B cell (primary cell): Measurements from ENCODE around the gene ENTPD1. TPM values are rescaled to one million over a fixed set of nuclear protein-coding genes. Genes with fewer than 3 reads are reported as not detected.

Experiments
- ATAC-seq: fragments of 200-7000 bp; cut with Tn5 transposase; one replicate; pipeline ENCODE4 v1.10.0; 2021; ENCODE audit warnings: low read depth, mild to moderate bottlenecking, moderate number of reproducible peaks, moderate library complexity
- CTCF ChIA-PET: fragments of 350-600 bp; sonication (Branson Sonifier 250); formaldehyde crosslinking; loops from one replicate; lab custom pipeline; 2021; ENCODE audit warnings: antibody characterized with exemption, inconsistent platforms; lab: Charles Lee
- POLR2A ChIA-PET: fragments of 350-600 bp; sonication (Branson Sonifier 250); formaldehyde crosslinking; loops from one replicate; lab custom pipeline; 2021; ENCODE audit warnings: antibody characterized with exemption; lab: Charles Lee
- DNase-seq: peaks from one replicate; pipeline ENCODE4 v3.0.0; 2013
- H2AFZ ChIP-seq: 2 replicates; pipeline ENCODE4 v1.6.1; 2012; ENCODE audit warnings: mild to moderate bottlenecking, low read depth, low read length; ENCODE audit not compliant: insufficient read depth, poor library complexity, severe bottlenecking
- H3K27ac ChIP-seq, 2 donors: 1 replicate in 1 of 2; 2 replicates in 1 of 2; pipeline ENCODE4 v1.5.1; 2012 to 2013; ENCODE audit warnings: low read length in 2 of 2, mild to moderate bottlenecking in 2 of 2, moderate library complexity in 1 of 2
- H3K27me3 ChIP-seq, 4 experiments: fragments of 200-600 bp in 1 of 4; sonication (generic) in 1 of 4; replicated peaks in 1 of 4; 1 replicate in 2 of 4; 2 replicates in 2 of 4; pipeline versions ENCODE4 v1.6.1 to v1.7.0; 2013 to 2016; ENCODE audit warnings: low read length in 3 of 4, mild to moderate bottlenecking in 2 of 4, mixed read lengths in 1 of 4, moderate library complexity in 1 of 4; ENCODE audit not compliant: insufficient read depth in 4 of 4, control insufficient read depth in 3 of 4; ENCODE audit errors: control extremely low read depth in 1 of 4
- H3K36me3 ChIP-seq, 2 experiments: replicated peaks in 1 of 2; 1 replicate in 1 of 2; 2 replicates in 1 of 2; pipeline versions ENCODE4 v1.6.1 to v1.7.1; 2013; ENCODE audit warnings: low read length in 1 of 2; ENCODE audit not compliant: insufficient read depth in 2 of 2, control insufficient read depth in 1 of 2; ENCODE audit errors: control extremely low read depth in 1 of 2, extremely low read depth in 1 of 2
- H3K4me1 ChIP-seq, 2 donors: fragments of 200-600 bp in 1 of 2; sonication (generic) in 1 of 2; 1 replicate in 1 of 2; 2 replicates in 1 of 2; pipeline versions ENCODE4 v1.5.1 to v1.6.1; 2013 to 2017; ENCODE audit warnings: low read length in 2 of 2; ENCODE audit not compliant: control insufficient read depth in 2 of 2, insufficient read depth in 2 of 2
- H3K4me2 ChIP-seq: replicated peaks from 2 replicates; pipeline ENCODE3; 2012; ENCODE audit warnings: mild to moderate bottlenecking, low read depth, low read length; ENCODE audit not compliant: poor library complexity, severe bottlenecking
- H3K4me3 ChIP-seq, 5 experiments: fragments of 200-600 bp in 1 of 5; sonication (generic) in 1 of 5; 1 replicate in 3 of 5; 2 replicates in 2 of 5; pipeline versions ENCODE4 v1.5.1 to v1.7.0; 2011 to 2016; ENCODE audit warnings: low read length in 4 of 5, mild to moderate bottlenecking in 4 of 5, low read depth in 2 of 5, control low read depth in 1 of 5, moderate library complexity in 1 of 5; ENCODE audit not compliant: insufficient read depth in 1 of 5; ENCODE audit errors: control extremely low read depth in 1 of 5, extremely low read depth in 1 of 5
- H3K79me2 ChIP-seq: fragments of 200-600 bp; sonication (generic); one replicate; pipeline ENCODE4 v1.6.0; 2016; ENCODE audit warnings: low read length; ENCODE audit not compliant: control insufficient read depth, insufficient read depth
- H3K9ac ChIP-seq: fragments of 200-600 bp; sonication (generic); 2 replicates; pipeline ENCODE4 v1.6.1; 2017; ENCODE audit warnings: mild to moderate bottlenecking, low read length, moderate library complexity
- H3K9me3 ChIP-seq, 3 donors: one replicate each; pipeline versions ENCODE4 v1.6.1 to v1.7.1; 2013; ENCODE audit warnings: low read length in 2 of 3; ENCODE audit not compliant: control insufficient read depth in 2 of 3, insufficient read depth in 1 of 3; ENCODE audit errors: control extremely low read depth in 1 of 3
- H4K20me1 ChIP-seq: 2 replicates; pipeline ENCODE4 v1.6.0; 2012; ENCODE audit warnings: mild to moderate bottlenecking, low read length; ENCODE audit not compliant: insufficient read depth, control insufficient read depth, poor library complexity, severe bottlenecking
- H3K27ac Mint-ChIP-seq: one replicate; pipeline ENCODE4 v1.8.0; 2021; ENCODE audit warnings: mixed read lengths
- H3K27me3 Mint-ChIP-seq: one replicate; pipeline ENCODE4 v1.8.0; 2021; ENCODE audit warnings: mixed read lengths
- H3K4me1 Mint-ChIP-seq: one replicate; pipeline ENCODE4 v1.8.0; 2021; ENCODE audit warnings: mixed read lengths
- H3K4me3 Mint-ChIP-seq: one replicate; pipeline ENCODE4 v1.8.0; 2021; ENCODE audit warnings: mixed read lengths
- H3K9me3 Mint-ChIP-seq: one replicate; pipeline ENCODE4 v1.8.0; 2022; ENCODE audit warnings: mixed read lengths; ENCODE audit not compliant: insufficient read depth
- EZH2 ChIP-seq: IDR thresholded peaks from 2 replicates; pipeline ENCODE4 v1.6.1; 2012; ENCODE audit warnings: borderline replicate concordance, low read depth, mild to moderate bottlenecking, moderate library complexity, low read length; ENCODE audit not compliant: insufficient read depth, poor library complexity, severe bottlenecking
- WGBS: methylation state at CpG from one replicate; pipeline ENCODE4 v1.1.5; 2013; ENCODE audit warnings: missing lambda C conversion rate; ENCODE audit not compliant: insufficient coverage; 5-methylcytosine and 5-hydroxymethylcytosine counted together
- intact Hi-C: fragments of 100-400 bp; cut with micrococcal nuclease; formaldehyde crosslinking; loops from one replicate; pipeline ENCODE4 v1.10.0; 2022
- polyA plus RNA-seq: library from polyadenylated mRNA; depleted of rRNA; stranded (reverse); fragments of >200 nt; gene quantifications from 2 replicates; pipeline ENCODE4 v1.2.3, GENCODE V29; 2012
- total RNA-seq, 2 donors: library from RNA; stranded (reverse); fragments of 120-200 nt in 1 of 2; gene quantifications; 1 replicate in 1 of 2; 2 replicates in 1 of 2; pipeline versions ENCODE4 v1.2.3 to v1.2.4, GENCODE V29; 2013 to 2022
- TF ChIP-seq, protein P1 (sequence below): fragments of 200-600 bp; IDR thresholded peaks from one replicate; pipeline ENCODE4 v1.8.0; 2022; ENCODE audit warnings: antibody characterized with exemption, mild to moderate bottlenecking

The ENTPD1 gene
- total and polyA plus RNA-seq, 2 donors (not counting 1 experiment from before 2014, with no cell fraction given), result 25.9 to 96.3 TPM

GRCh38 chr10:95880704-95881103, 124.7 kb downstream of the ENTPD1 start:
- H3K36me3 ChIP-seq, result peaks cover 5 to 6% of the 10 kb centered on the region in 2 experiments
- H3K27me3 Mint-ChIP-seq, result no peaks in the 10 kb centered on the region
- ChIA-PET CTCF (no interaction called here), POLR2A (no interaction called here)
- H3K4me3 Mint-ChIP-seq, result no peak overlapping the region
- peak overlapping the region; percentile 13 for H2AFZ ChIP-seq
- peaks cover 1 to 8% (median 6%) of the 10 kb centered on the region in 3 donors for H3K9me3 ChIP-seq
- no peak overlapping the region for H3K4me3 ChIP-seq
- DNase-seq (peak; percentile 30), ATAC-seq (no peak)
- intact Hi-C loops, result no loop called here
- no peak for TF ChIP-seq EZH2
- TF ChIP-seq, protein P1, sequence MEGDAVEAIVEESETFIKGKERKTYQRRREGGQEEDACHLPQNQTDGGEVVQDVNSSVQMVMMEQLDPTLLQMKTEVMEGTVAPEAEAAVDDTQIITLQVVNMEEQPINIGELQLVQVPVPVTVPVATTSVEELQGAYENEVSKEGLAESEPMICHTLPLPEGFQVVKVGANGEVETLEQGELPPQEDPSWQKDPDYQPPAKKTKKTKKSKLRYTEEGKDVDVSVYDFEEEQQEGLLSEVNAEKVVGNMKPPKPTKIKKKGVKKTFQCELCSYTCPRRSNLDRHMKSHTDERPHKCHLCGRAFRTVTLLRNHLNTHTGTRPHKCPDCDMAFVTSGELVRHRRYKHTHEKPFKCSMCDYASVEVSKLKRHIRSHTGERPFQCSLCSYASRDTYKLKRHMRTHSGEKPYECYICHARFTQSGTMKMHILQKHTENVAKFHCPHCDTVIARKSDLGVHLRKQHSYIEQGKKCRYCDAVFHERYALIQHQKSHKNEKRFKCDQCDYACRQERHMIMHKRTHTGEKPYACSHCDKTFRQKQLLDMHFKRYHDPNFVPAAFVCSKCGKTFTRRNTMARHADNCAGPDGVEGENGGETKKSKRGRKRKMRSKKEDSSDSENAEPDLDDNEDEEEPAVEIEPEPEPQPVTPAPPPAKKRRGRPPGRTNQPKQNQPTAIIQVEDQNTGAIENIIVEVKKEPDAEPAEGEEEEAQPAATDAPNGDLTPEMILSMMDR, result no peak
- peaks cover 3% of the 10 kb centered on the region for H3K4me1 Mint-ChIP-seq
- H3K27ac ChIP-seq, result peak overlapping the region in 1 of 2 donors; percentile 58
- H3K4me2 ChIP-seq, result peak overlapping the region; percentile 29
- no peaks in the 10 kb centered on the region for H3K27me3 ChIP-seq
- H3K9ac ChIP-seq, result no peak overlapping the region
- peak overlapping the region; percentile 72 for H3K27ac Mint-ChIP-seq
- H4K20me1 ChIP-seq, result no peaks in the 10 kb centered on the region
- no peaks in the 10 kb centered on the region for H3K79me2 ChIP-seq
- no CpG with 5 or more reads among the region's 2 CpGs for WGBS
- H3K9me3 Mint-ChIP-seq, result no peaks in the 10 kb centered on the region
- H3K4me1 ChIP-seq, result peaks cover 0 to 8% of the 10 kb centered on the region in 2 donors

- TF ChIP-seq EZH2, result no peak
- TF ChIP-seq, protein P1, result no peak
- Mint-ChIP-seq H3K4me3 (no peak overlapping the region), H3K9me3 (no peaks in the 10 kb centered on the region), H3K4me1 (peaks cover 3% of the 10 kb centered on the region), H3K27ac (no peak overlapping the region), H3K27me3 (no peaks in the 10 kb centered on the region)
- ATAC-seq (no peak), DNase-seq (no peak)
- no peak overlapping the region for H3K4me2 ChIP-seq
- ChIA-PET CTCF (no interaction called here), POLR2A (no interaction called here)
- H3K27me3 ChIP-seq, result no peaks in the 10 kb centered on the region
- H3K27ac ChIP-seq, result no peak overlapping the region
- H3K79me2 ChIP-seq, result no peaks in the 10 kb centered on the region
- H3K9me3 ChIP-seq, result peaks cover 1 to 8% (median 6%) of the 10 kb centered on the region in 3 donors
- intact Hi-C loops, result no loop called here
- H2AFZ ChIP-seq, result no peak overlapping the region
- no peak overlapping the region for H3K9ac ChIP-seq
- peaks cover 5 to 6% of the 10 kb centered on the region in 2 experiments for H3K36me3 ChIP-seq
- H3K4me3 ChIP-seq, result no peak overlapping the region
- H3K4me1 ChIP-seq, result peaks cover 0 to 8% of the 10 kb centered on the region in 2 donors
- no peaks in the 10 kb centered on the region for H4K20me1 ChIP-seq
These were observed 125.4 kb downstream of the ENTPD1 start for GRCh38 chr10:95881316-95881715.
